ENCODE results near the gene MYOG.

MYOG gene

DNA sequence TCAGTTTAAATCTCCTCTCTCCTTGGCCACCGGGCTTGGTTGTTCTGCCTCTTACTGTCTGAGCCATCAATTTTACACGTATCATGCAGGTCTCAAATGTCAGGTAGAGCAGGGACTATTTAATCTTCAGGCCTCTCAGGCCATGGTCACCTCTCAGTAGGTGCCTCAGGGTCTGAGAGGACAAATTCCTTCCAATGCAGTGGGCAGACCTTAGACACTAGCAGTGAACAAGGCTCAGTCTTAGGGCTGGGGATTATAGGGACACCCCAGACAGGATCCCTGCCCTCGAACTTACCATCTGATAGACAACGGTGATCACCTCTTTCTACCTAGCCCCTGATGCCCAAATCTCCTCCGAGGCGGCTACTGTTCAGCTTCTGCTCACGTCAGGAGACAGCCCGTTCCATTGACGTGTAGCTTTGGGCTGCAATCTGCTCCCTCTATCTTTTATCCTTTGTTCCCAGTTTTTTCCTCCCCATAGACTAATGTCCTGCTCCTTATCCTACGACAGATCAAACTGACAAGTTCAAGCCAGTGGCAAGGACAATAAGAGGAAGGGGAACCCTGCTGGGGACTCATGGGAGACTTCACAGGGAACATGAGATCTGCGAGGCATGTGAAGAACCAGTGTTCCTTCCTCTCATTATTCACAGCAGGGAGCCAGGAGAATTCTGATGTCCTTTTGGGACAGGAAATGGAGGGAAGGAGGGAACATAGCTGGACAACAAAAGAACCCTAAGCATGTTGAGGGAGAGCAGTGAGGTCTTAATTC lies 1.4 kb upstream of the MYOG start:
- TF ChIP-seq, protein P1, sequence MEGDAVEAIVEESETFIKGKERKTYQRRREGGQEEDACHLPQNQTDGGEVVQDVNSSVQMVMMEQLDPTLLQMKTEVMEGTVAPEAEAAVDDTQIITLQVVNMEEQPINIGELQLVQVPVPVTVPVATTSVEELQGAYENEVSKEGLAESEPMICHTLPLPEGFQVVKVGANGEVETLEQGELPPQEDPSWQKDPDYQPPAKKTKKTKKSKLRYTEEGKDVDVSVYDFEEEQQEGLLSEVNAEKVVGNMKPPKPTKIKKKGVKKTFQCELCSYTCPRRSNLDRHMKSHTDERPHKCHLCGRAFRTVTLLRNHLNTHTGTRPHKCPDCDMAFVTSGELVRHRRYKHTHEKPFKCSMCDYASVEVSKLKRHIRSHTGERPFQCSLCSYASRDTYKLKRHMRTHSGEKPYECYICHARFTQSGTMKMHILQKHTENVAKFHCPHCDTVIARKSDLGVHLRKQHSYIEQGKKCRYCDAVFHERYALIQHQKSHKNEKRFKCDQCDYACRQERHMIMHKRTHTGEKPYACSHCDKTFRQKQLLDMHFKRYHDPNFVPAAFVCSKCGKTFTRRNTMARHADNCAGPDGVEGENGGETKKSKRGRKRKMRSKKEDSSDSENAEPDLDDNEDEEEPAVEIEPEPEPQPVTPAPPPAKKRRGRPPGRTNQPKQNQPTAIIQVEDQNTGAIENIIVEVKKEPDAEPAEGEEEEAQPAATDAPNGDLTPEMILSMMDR (IDR thresholded peaks at IDR 0.05; ENCODE audit: low read depth, low read length), result no peak
- no peak overlapping the region for H3K4me3 ChIP-seq (ENCODE audit: low read depth, low read length)

DNA sequence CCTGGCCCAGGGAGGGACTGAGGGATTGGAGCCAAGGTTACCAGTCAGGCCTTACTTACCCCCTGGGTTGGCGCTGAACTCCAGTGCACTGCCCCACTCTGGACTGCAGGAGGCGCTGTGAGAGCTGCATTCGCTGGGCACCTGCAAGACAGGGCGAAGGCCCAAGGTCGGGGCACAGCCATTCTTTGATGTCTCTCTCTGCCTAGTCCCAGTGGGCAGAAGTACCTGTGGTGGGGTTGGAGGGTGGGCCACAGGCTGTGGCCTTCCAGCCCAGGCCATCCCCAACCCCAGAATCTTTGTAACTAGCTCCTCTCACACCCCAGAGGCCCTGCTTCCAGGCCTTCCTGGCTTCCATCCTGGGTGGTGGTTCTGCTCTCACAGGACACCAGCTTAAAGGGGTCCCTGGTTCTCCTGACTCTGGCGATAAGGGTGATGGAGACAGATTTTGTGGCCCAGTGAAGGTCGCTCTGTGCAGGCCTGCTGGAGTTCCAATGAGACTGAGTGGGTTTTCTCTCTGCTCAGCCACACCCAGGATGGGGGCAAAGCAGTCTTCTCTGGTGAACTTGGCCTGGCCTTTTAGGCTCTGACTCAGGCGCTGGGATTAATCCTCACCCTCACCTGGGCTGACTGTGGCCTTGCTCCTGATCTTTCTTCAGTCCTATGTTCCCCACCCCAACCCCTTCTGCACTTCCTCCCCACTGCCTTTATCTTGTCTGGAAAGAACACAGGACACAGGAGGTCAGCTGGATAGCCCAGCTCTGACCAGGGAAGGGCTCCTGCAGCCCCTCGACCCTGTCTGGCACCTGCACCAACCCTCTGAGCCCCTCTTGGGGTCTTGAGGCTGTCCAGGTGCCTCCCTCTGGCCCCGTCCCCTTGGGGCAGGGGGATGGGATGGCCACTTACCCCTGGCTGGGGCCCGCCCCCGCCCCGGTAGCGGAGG lies 954 bp downstream of the MYOG start:
- TF ChIP-seq, protein P1 (IDR thresholded peaks at IDR 0.05; ENCODE audit: low read depth, low read length), result peak; percentile 60

DNA sequence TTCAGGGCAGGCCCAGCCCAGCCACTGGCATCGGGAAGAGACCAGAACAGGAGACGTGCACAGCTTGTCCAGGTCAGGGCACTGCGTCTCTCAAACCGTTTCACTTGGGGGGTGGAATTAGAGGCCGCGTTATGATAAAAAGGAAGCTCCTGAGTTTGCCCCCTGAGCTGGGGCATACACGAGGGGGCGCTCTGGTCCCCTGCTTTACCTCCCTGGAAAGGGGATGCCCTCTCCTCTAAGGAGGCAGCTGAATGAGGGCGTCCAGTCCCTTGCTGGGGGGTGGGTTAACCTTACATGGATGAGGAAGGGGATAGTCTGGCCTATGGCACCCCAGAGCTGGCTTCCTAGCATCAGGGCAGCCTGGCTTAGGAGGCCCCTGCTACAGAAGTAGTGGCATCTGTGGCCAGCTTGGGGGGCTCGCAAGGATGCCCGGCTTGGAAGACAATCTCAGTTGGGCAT lies 2.3 kb downstream of the MYOG start:
- H3K4me3 ChIP-seq (ENCODE audit: low read depth, low read length), result no peak overlapping the region
- TF ChIP-seq, protein P1 (IDR thresholded peaks at IDR 0.05; ENCODE audit: low read depth, low read length), result no peak

More for the DNA sequence above, 954 bp downstream of the MYOG start:
- no peak overlapping the region for H3K4me3 ChIP-seq (ENCODE audit: low read depth, low read length)

DNA sequence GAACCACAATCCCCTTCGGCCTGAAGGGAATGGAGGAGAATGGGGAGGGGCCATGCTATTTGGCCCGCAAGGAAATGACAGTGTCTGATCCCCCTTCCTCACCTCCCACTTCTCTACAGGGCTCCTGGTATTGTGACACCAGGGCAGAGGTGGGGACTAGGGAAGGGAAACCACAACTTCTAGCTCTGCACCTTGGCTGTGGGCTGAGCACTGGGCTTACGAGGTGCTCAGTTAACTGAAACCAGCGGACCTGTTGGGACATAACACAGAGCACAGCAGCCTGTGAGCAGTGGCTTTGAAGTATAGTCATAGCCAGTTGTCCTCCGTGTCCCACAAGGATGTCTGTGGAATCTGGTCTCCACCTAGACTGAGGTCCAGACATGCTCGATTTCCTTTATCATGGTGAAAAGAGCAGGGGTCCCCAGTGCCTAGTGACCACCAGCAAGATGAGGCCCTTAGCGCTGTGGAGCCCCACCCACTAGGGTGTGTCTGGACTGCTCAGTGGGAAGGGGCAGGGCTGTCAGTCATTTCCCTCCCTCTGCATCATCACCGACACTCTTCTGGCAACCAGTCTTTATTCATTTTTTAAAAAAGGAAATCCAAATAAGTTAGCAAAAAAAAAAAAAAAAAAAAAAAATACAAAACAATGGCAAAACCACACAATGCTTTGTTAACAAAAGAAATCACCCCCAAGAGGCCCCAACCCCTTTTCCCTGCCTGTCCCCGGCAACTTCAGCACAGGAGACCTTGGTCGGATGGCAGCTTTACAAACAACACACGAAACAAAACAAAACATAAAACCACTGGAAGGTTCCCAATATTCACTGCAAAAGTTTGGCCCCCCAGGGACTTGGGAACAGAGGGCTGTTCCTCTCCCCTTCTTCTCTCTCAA lies 3.0 kb downstream of the MYOG start:
- no peak overlapping the region for H3K4me3 ChIP-seq (ENCODE audit: low read depth, low read length)
- TF ChIP-seq, protein P1 (IDR thresholded peaks at IDR 0.05; ENCODE audit: low read depth, low read length), result no peak

DNA sequence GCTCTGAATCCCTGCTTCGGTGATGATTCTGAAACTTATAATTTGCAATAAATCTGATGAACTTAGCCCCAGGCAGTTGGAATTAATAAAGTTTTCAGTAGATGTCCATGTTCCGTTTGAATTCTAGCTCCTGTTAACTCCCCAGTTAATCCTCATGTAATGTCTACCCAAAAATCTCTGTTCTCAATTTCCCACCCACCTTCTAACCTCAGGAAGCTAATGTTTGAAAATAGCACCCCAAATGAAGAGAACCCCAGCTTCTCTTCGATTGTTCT lies 3.6 kb downstream of the MYOG start:
- TF ChIP-seq, protein P1 (IDR thresholded peaks at IDR 0.05; ENCODE audit: low read depth, low read length), result no peak

DNA sequence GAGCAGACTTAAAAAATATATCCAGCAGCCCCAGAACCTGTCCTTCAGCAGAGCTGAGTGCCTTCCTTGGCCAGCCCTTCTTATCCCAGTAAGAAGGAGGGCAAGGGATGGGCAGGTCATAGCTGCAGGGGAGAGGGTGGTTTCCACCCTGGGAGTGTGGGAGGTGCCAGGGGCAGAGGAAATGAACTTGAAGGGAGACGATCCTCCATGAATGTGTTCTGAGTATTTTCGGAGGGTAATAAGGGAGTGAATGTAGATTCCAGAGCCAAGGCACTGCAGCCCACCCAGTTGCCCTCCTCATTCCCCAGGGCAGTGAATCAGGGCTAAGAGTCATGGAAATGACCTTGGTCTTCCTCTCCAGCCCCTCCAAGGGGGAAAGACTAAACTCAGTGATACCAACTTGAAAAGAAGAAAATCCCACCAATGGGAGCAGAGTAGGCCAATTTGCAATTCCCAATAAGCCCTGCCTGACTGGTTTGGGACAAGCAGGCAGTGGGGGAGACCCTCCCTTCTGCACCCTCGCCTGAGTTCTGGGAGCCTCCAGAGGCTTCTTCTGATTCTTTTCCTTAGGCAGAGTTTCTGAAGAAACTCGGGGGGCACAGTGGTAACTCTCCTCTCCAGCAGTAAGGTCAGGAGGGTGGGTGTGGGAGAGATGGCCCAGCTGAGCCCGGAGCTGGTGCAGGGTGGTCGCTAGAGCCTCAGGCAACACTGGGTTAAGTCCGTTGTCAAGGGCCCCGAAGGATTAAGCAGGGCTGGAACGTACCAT lies 4.2 kb downstream of the MYOG start:
- TF ChIP-seq, protein P1 (IDR thresholded peaks at IDR 0.05; ENCODE audit: low read depth, low read length), result no peak
- no peak overlapping the region for H3K4me3 ChIP-seq (ENCODE audit: low read depth, low read length)

More for the DNA sequence above, 3.6 kb downstream of the MYOG start:
- no peak overlapping the region for H3K4me3 ChIP-seq (ENCODE audit: low read depth, low read length)
